Myocyte (in vitro differentiated cells): ENCODE data around the gene SLC6A18. TPM values are rescaled to one million over a fixed set of nuclear protein-coding genes. Genes with fewer than 3 reads are reported as not detected.

Experiments used
- DNase-seq: peaks from one replicate; pipeline ENCODE4 v3.0.0-alpha.2; 2012; ENCODE audit warnings: low read depth
- total RNA-seq: library from RNA; depleted of rRNA; stranded (reverse); fragments of >200 nt; gene quantifications from 2 replicates; pipeline ENCODE4 v1.2.3, GENCODE V29; 2014

The SLC6A18 gene
- total RNA-seq, 1 donor from 2014 or later = not detected

GRCh38 chr5:1214163-1214935 is 10.8 kb upstream of the SLC6A18 start:
- DNase-seq = no peak

- no peak for DNase-seq
Observed at GRCh38 chr5:1214936-1215220, 10.3 kb upstream of the SLC6A18 start.

- no peak for DNase-seq
Observed at GRCh38 chr5:1215320-1216096, 9.7 kb upstream of the SLC6A18 start.

- DNase-seq = no peak
Observed at GRCh38 chr5:1216211-1216917, 8.8 kb upstream of the SLC6A18 start.

- no peak for DNase-seq
Observed at GRCh38 chr5:1216918-1217295, 8.3 kb upstream of the SLC6A18 start.

GRCh38 chr5:1217596-1218206 is 7.5 kb upstream of the SLC6A18 start:
- DNase-seq = no peak

GRCh38 chr5:1218351-1219080 is 6.7 kb upstream of the SLC6A18 start:
- DNase-seq = no peak

GRCh38 chr5:1219098-1219767 is 5.9 kb upstream of the SLC6A18 start:
- DNase-seq = no peak

GRCh38 chr5:1219768-1220100 is 5.4 kb upstream of the SLC6A18 start:
- no peak for DNase-seq

GRCh38 chr5:1220351-1220750 is 4.8 kb upstream of the SLC6A18 start:
- DNase-seq = no peak

- DNase-seq = peak; percentile 75
Observed at GRCh38 chr5:1220831-1221230, 4.3 kb upstream of the SLC6A18 start.

- no peak for DNase-seq
Observed at GRCh38 chr5:1221721-1222120, 3.5 kb upstream of the SLC6A18 start.

GRCh38 chr5:1222147-1222546 is 3.0 kb upstream of the SLC6A18 start:
- no peak for DNase-seq

- DNase-seq = no peak
Observed at GRCh38 chr5:1222621-1223277, 2.4 kb upstream of the SLC6A18 start.

- DNase-seq = no peak
Observed at GRCh38 chr5:1223278-1223670, 1.9 kb upstream of the SLC6A18 start.

- DNase-seq = no peak
Observed at GRCh38 chr5:1224631-1225030, 550 bp upstream of the SLC6A18 start.

- DNase-seq = no peak
Observed at GRCh38 chr5:1226231-1226630, 1.1 kb downstream of the SLC6A18 start.

GRCh38 chr5:1226839-1227581 is 1.8 kb downstream of the SLC6A18 start:
- DNase-seq = peak; percentile 9

- peak; percentile 79 for DNase-seq
Observed at GRCh38 chr5:1227667-1228066, 2.5 kb downstream of the SLC6A18 start.
